Right renal cortex interstitium (tissue), 3 donors: ENCODE data around the gene PCLO. TPM values are rescaled to one million over a fixed set of nuclear protein-coding genes. Genes with fewer than 3 reads are reported as not detected.

Experiments used
- DNase-seq, 3 donors: peaks; one replicate each; pipeline ENCODE4 v3.0.0-alpha.2; 2013; ENCODE audit warnings: low read depth in 3 of 3, low spot score in 2 of 3
- polyA plus RNA-seq, 3 donors: library from polyadenylated mRNA; unstranded; fragments of 120-200 nt; gene quantifications; one replicate each; pipeline ENCODE4 v1.2.1, GENCODE V29; 2013; ENCODE audit not compliant: insufficient read length in 3 of 3

Gene PCLO
- polyA plus RNA-seq, 3 donors = 7.6 to 10.3 (median 8.3) TPM

DNA sequence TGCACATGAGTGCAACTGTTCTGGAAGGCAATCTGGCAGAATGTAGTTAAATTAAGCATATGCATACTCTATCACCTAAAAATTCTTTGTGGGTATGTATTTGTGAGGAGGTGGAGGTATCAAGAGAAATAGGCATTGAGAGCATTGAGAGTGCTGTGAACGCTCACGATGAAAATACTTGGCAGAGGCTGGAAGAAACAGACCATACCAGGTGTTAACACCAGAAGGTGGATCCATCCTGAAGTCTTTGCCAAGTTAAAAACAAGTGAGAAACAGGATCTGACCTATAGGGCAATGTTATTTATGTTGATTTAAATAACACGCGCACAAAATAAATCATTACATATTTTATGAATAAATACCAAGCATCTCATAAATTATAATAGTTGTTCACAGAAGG lies 311.6 kb downstream of the PCLO start:
- no peak for DNase-seq

DNA sequence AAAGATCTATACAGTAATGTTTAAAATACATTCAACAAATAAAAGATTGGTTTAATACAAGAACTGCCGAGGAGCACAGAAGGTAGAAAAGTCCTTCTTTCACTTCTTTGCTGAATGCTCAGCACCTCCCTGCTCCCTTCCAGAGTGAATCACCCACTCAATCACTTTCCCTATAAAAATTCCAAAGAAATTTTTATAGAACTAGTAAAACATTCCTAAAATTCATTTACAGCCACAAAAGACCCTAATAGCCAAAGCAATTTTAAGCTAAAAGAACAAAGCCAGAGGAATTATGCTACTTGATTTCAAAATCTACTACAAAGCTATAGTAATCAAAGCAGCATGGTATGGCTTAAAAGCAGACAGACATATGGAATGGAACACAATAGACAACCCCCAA lies 320.9 kb downstream of the PCLO start:
- DNase-seq = no peak

DNA sequence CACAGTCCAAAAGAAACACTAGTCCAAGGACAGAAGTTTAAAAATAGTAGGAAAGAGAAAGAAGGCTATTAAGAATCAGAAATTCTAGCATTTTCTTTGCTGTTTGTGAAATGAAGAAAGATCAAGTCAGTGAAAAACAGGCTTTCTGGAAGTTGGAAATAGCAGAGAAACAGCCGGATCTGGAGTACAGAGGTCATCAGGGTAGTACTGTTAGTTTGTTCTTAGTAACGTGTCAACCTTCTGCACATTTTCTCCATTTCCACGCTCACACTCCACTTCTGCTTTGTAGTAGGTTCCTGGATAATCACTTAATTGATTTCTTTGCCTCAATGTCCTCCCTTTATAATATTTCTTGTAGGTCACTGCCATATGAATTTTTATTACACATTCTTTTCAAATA lies 322.6 kb downstream of the PCLO start:
- DNase-seq = no peak

GRCh38 chr7:82839555-82839954 lies 323.1 kb downstream of the PCLO start:
- DNase-seq = no peak

GRCh38 chr7:82839063-82839462 lies 323.6 kb downstream of the PCLO start:
- DNase-seq = no peak

GRCh38 chr7:82838314-82838713 lies 324.4 kb downstream of the PCLO start:
- DNase-seq = no peak

- DNase-seq = no peak
Measured at GRCh38 chr7:82823073-82823472, 339.6 kb downstream of the PCLO start.

GRCh38 chr7:82821037-82821436 lies 341.6 kb downstream of the PCLO start:
- DNase-seq = no peak

GRCh38 chr7:82818171-82818570 lies 344.5 kb downstream of the PCLO start:
- DNase-seq = no peak

DNA sequence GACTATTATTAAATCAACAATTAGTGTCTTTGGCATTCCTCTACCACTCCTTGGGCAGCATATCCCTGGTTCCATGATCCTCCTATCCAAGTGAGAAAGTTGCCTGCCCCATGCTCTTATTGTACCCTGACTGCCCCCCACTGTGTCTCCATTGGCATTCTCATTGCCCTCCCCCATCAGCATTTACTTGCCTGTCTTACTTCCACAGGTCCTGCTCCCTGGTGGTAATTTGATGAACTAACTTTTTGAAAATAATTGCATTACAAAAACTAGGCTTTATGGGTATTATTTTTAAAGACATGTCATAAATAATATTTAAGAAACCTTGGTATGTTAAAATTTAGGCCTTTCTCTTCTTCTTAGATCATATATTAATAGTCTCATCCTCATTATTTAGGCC lies 346.4 kb downstream of the PCLO start:
- no peak for DNase-seq

DNA sequence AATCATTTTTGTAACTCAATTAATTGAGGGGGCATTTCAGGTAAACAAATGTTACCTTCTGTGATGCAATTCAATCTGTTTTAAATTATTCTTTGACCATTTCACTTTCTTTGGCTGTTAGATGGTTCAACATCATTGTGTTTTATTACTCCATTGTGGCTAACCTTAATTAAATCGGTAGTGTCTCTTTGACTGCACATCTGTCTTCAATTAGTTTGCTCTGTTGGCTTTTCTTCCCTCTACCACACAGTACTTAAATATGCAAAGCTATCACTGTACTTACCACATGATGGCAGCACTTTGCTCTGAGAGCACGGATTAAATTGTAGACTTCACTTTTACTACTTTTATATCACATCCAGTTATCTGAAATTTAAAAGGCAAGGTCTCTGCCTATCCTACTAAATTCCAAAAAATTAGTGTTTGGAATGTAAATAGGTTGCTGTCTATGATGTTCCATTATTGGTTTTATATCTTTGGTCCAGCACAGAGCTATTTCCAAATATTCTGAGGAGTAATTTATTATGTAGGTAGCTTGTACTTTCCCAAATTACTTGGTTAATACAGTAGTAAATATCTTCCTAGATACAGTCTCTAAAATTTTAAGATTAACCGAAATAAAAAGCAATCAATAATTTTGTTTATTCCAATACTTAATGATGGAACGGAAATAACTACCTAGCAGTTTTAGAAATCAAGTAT lies 352.0 kb downstream of the PCLO start:
- DNase-seq = peak; percentile 12 to 33 (median 23)

- no peak for DNase-seq
Measured at GRCh38 chr7:82808633-82809032, 354.1 kb downstream of the PCLO start.

- DNase-seq = no peak
Measured at GRCh38 chr7:82805527-82805960, 357.1 kb downstream of the PCLO start.

DNA sequence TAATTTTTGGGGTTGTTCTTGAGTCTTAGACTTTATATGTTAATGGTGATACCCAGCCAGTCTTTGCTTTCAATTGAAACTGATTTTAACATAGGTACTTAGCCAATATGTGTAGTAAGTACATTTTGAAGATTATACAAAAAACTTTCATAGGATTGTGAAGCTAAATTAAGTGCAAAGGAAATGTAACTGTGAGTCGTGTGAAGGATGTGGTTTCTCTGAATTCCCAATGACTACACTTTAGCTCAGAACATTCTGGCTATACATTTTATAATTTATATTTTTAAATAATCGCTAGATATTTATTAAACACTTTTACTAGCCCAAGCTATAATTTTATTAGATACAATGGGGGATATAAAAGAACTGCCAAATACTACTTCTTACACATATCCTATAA lies 359.3 kb downstream of the PCLO start:
- DNase-seq = no peak

GRCh38 chr7:82789883-82790609 lies 372.6 kb downstream of the PCLO start:
- DNase-seq = no peak

GRCh38 chr7:82778021-82778420 lies 384.7 kb downstream of the PCLO start:
- DNase-seq = no peak

DNA sequence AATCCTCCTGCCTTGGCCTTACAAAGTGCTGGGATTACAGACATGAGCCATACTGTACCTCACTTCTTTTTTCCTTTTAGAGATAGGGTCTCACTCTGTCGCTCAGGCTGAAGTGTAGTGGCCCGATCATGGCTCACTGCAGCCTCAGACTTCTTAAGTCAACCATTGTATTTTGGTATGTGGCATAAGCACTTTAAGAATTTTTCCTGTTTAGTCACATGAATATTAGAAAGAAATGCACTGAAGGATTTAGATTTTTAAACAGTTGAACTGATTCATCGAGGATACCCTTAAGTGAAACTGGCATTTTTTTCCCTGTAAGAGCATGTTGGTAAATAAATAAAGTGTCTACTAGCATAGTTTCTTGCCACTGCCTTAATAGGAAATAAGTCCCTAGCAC lies 399.8 kb downstream of the PCLO start:
- DNase-seq = no peak

- no peak for DNase-seq
Measured at GRCh38 chr7:82760831-82761230, 401.9 kb downstream of the PCLO start.

- DNase-seq = no peak
Measured at GRCh38 chr7:82760074-82760473, 402.6 kb downstream of the PCLO start.

GRCh38 chr7:82755705-82756551 lies 406.8 kb downstream of the PCLO start:
- DNase-seq = no peak

- DNase-seq = no peak
Measured at GRCh38 chr7:82750007-82750406, 412.7 kb downstream of the PCLO start.
